ENCODE results near the gene RANGAP1.

Gene RANGAP1

GRCh38 chr22:41241133-41241676, 44.8 kb downstream of the RANGAP1 start:
- ChIA-PET POLR2A (no interaction called here), CTCF (no interaction called here)
- no peak overlapping the region for H3K4me3 ChIP-seq (ENCODE audit: low read depth, low read length)
- no peak for DNase-seq (ENCODE audit: low read depth, low spot score)
- TF ChIP-seq CTCF (IDR thresholded peaks at IDR 0.05; ENCODE audit: insufficient read depth, low read length, missing control alignments): no peak

DNA sequence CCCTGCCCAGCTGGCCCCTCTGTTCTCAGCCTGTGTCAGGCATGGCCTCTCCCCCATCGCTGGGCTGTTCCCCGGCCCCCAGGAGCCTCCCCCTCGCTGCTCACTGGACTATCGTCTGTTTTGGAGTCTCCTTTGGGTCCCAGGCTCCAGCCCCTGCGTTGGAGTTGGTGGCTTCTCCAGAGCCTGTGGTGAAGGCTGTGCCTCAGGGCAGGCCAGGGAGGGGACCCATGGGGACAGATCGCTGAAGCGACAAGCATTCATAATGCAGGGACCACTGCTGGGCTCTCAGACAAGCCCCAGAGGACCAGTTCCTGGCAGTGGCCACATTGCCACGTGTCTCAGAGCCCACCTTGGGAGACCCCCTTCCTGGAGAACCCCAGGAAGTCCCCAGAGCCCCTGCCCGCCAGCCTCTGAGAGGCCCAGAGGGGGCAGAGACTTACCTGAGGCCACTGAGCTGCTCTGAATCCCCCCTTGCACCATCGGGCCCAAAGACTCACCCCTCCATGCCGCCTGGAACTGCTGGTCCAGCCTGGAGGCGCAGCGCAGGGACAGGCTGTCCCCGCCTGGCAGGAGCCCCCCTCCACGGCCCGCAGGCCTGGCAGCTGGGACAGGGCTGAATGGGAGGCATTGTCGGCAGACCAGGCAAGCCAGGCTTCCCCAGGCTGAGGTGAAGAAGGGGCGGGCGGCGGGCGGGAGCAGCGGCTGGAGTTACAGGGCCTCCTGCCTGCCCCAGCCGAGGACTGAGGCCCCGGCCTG, 45.4 kb downstream of the RANGAP1 start, which contains the start of gene CHADL:
Gene CHADL, minus strand, starts transcription at position 555 of the 756 bp plus-strand sequence. Its CDS starts 50 bp downstream, at position 505.
- ChIA-PET POLR2A (interaction anchor here (0.6 kb wide), 1 partner anchor 228 kb away, joined by 3 read pairs; the partner anchor contains the start of gene PHF5A), CTCF (no interaction called here)
- no peak within 1 kb of the TSS for H3K4me3 ChIP-seq (ENCODE audit: low read depth, low read length)
- no peak for TF ChIP-seq CTCF (IDR thresholded peaks at IDR 0.05; ENCODE audit: insufficient read depth, low read length, missing control alignments)
- no peak for DNase-seq (ENCODE audit: low read depth, low spot score)

GRCh38 chr22:41239443-41240128, 46.4 kb downstream of the RANGAP1 start:
- no peak for TF ChIP-seq CTCF (IDR thresholded peaks at IDR 0.05; ENCODE audit: insufficient read depth, low read length, missing control alignments)
- no peak for DNase-seq (ENCODE audit: low read depth, low spot score)
- ChIA-PET CTCF (no interaction called here), POLR2A (no interaction called here)
- no peak overlapping the region for H3K4me3 ChIP-seq (ENCODE audit: low read depth, low read length)

GRCh38 chr22:41238570-41239442, 47.2 kb downstream of the RANGAP1 start:
- H3K4me3 ChIP-seq (ENCODE audit: low read depth, low read length): no peak overlapping the region
- TF ChIP-seq CTCF (IDR thresholded peaks at IDR 0.05; ENCODE audit: insufficient read depth, low read length, missing control alignments): no peak
- DNase-seq (ENCODE audit: low read depth, low spot score): no peak
- ChIA-PET POLR2A (interaction anchor here (1.0 kb wide), 1 partner anchor 142 kb away, joined by 3 read pairs; no protein-coding TSS in a partner anchor), CTCF (interaction anchor here (1.3 to 3.1 kb wide), 4 partner anchors 10 to 317 kb away, joined by 3 to 38 read pairs (median 4); no protein-coding TSS in a partner anchor)

GRCh38 chr22:41237707-41238569, 48.0 kb downstream of the RANGAP1 start:
- peak overlapping the region; percentile 38 for H3K4me3 ChIP-seq (ENCODE audit: low read depth, low read length)
- peak; percentile 47 for TF ChIP-seq CTCF (IDR thresholded peaks at IDR 0.05; ENCODE audit: insufficient read depth, low read length, missing control alignments)
- ChIA-PET CTCF (interaction anchor here (0.8 to 3.1 kb wide), 12 partner anchors 9 to 319 kb away, joined by 3 to 38 read pairs (median 4); partner anchors contain the start of gene RBX1), POLR2A (interaction anchor here (0.6 to 1.2 kb wide), 5 partner anchors 45 to 315 kb away, joined by 3 to 4 read pairs (median 3); no protein-coding TSS in a partner anchor)
- no peak for DNase-seq (ENCODE audit: low read depth, low spot score)
